GM12892 (cell line): ENCODE measurements around the gene KIF14.

Source experiments
- POLR2A ChIP-seq: IDR thresholded peaks from 2 replicates; pipeline ENCODE4 v1.6.1; 2011; ENCODE audit warnings: low read depth, low read length, control low read depth
- POLR2AphosphoS5 ChIP-seq: IDR thresholded peaks from 2 replicates; pipeline ENCODE4 v1.6.1; 2011; ENCODE audit warnings: low read depth, low read length, control low read depth
- TAF1 ChIP-seq: IDR thresholded peaks from 2 replicates; pipeline ENCODE4 v1.6.1; 2011; ENCODE audit warnings: low read depth, mild to moderate bottlenecking, control low read depth, low read length, borderline replicate concordance

DNA sequence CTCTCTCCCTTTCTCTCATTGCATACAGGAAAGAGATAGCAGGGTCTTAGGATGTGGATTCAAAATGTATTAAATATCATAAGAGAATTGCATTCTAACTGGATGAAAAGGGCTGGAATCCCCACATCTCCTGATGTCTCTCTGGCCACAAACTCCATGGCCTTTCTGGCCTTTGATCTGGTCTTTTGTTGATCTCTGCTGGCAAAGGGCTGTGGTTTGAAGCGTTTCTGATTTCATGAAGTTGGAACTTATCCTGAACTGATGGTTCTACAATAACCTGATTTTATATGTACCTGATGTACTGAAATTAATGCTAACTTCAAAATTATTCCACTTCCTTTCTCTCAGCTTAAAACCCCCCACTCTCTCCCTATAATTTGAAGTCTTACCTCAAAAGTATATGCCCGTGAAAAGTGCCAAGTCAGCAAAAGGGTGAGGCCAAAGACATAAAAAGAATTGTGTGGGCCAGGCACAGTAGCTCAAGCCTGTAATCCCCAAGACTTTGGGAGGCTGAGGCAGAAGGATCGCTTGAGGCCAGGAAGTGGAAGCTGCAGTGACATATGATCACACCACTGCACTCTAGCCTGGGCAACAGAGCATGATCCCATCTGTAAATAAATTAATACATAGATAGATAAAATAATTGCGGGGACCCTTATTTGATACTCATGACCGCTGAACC is 6.4 kb upstream of the KIF14 start:
- TF ChIP-seq POLR2A (no peak), TAF1 (no peak), POLR2AphosphoS5 (no peak)
